Prostate gland (tissue), 2 donors: ENCODE measurements around the gene TFF3.

Experiments used
- POLR2A ChIP-seq: fragments of 450-650 bp; IDR thresholded peaks from one replicate; pipeline ENCODE4 v1.6.1; 2016; ENCODE audit warnings: antibody characterized with exemption, mild to moderate bottlenecking
- POLR2AphosphoS5 ChIP-seq: sonication (generic); formaldehyde crosslinking; IDR thresholded peaks from one replicate; pipeline ENCODE4 v1.6.1; 2017; ENCODE audit warnings: antibody characterized with exemption
- TF ChIP-seq, protein P1 (sequence below), 4 experiments: fragments of 200-600 bp in 2 of 4; fragments of 450-650 bp in 2 of 4; sonication (generic) in 2 of 4; IDR thresholded peaks; 1 replicate in 3 of 4; 2 replicates in 1 of 4; pipeline ENCODE4 v1.5.1; 2016 to 2019; ENCODE audit warnings: antibody characterized with exemption in 4 of 4, mild to moderate bottlenecking in 2 of 4, moderate library complexity in 2 of 4

DNA sequence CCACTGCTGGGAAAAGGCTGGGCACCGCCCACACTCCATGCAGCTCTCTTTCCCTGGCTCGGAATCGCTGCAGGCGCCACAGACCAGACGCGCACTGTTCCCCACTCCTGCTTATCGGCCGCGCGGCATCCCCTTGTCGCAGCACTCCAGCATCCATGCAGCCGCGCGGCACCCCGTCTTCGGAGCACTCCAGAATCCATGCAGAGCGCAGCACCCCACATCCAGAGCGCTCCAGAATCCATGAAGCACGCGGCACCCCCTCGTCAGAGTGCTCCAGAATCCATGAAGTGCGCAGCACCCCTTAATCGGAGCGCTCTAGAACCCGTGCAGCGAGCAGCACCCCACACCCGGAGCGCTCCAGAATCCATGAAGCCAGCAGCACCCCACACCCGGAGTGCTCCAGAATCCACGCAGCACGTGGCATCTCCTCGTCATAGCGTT is 9.5 kb downstream of the TFF3 start:
- TF ChIP-seq, protein P1, sequence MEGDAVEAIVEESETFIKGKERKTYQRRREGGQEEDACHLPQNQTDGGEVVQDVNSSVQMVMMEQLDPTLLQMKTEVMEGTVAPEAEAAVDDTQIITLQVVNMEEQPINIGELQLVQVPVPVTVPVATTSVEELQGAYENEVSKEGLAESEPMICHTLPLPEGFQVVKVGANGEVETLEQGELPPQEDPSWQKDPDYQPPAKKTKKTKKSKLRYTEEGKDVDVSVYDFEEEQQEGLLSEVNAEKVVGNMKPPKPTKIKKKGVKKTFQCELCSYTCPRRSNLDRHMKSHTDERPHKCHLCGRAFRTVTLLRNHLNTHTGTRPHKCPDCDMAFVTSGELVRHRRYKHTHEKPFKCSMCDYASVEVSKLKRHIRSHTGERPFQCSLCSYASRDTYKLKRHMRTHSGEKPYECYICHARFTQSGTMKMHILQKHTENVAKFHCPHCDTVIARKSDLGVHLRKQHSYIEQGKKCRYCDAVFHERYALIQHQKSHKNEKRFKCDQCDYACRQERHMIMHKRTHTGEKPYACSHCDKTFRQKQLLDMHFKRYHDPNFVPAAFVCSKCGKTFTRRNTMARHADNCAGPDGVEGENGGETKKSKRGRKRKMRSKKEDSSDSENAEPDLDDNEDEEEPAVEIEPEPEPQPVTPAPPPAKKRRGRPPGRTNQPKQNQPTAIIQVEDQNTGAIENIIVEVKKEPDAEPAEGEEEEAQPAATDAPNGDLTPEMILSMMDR (IDR thresholded peaks at IDR 0.05), result no peak
- TF ChIP-seq POLR2A (no peak), POLR2AphosphoS5 (no peak)
